ENCODE results near the gene LANCL2. TPM values are rescaled to one million over a fixed set of nuclear protein-coding genes. Genes with fewer than 3 reads are reported as not detected.

LANCL2 gene
- total and polyA plus RNA-seq, 9 of the 15 experiments (the other 6 are each of a cell fraction or from before 2014, with no cell fraction given), result 5.3 to 18.5 (median 13.5) TPM

- TF ChIP-seq HINFP (tag; conservative IDR thresholded peaks at IDR 0.05; ENCODE audit: low read depth), result no peak
- TF ChIP-seq ZKSCAN8 (CRISPR knock-in tag; IDR thresholded peaks at IDR 0.05), result no peak
- TF ChIP-seq KDM2B (CRISPR knock-in tag; IDR thresholded peaks at IDR 0.05), result no peak
- no peak for TF ChIP-seq DDX20 (tag; IDR thresholded peaks at IDR 0.05; ENCODE audit: low read depth)
- TF ChIP-seq PTBP1 (IDR thresholded peaks at IDR 0.05; ENCODE audit: low read depth, low read length), result no peak
- TF ChIP-seq ZKSCAN3 (CRISPR knock-in tag; IDR thresholded peaks at IDR 0.05), result no peak
- peak; percentile 35 for TF ChIP-seq MAFG (tag; conservative IDR thresholded peaks at IDR 0.05)
- TF ChIP-seq MTA3 (IDR thresholded peaks at IDR 0.05; ENCODE audit: borderline replicate concordance), result no peak
- no peak for TF ChIP-seq RBM34 (IDR thresholded peaks at IDR 0.05; ENCODE audit: borderline replicate concordance, insufficient read depth, low read length)
- no peak for TF ChIP-seq TCFL5 (CRISPR knock-in tag; conservative IDR thresholded peaks at IDR 0.05)
- no peak for TF ChIP-seq BRCA1 (IDR thresholded peaks at IDR 0.05)
- TF ChIP-seq BRCA1 (CRISPR knock-in tag; IDR thresholded peaks at IDR 0.05), result no peak
- TF ChIP-seq HDAC6 (IDR thresholded peaks at IDR 0.05; ENCODE audit: low read depth, low read length), result no peak
- TF ChIP-seq ZNF449 (CRISPR knock-in tag; IDR thresholded peaks at IDR 0.05), result no peak
- no peak for TF ChIP-seq SRSF7 (optimal IDR thresholded peaks at IDR 0.05; ENCODE audit: low read depth, low read length)
- TF ChIP-seq JUND (IDR thresholded peaks at IDR 0.05; ENCODE audit: borderline replicate concordance, low read depth, low read length), result no peak
- no peak for TF ChIP-seq JUND (tag; IDR thresholded peaks at IDR 0.05; ENCODE audit: borderline replicate concordance, low read depth, low read length)
- no peak for TF ChIP-seq TBL1XR1 (IDR thresholded peaks at IDR 0.05; ENCODE audit: low read length in 2 of 2)
- TF ChIP-seq ELF4 (CRISPR knock-in tag; IDR thresholded peaks at IDR 0.05), result no peak
- TF ChIP-seq KDM4B (IDR thresholded peaks at IDR 0.05; ENCODE audit: borderline replicate concordance in 2 of 2, low read depth in 1 of 2), result no peak
- no peak for TF ChIP-seq EZH2 (IDR thresholded peaks at IDR 0.05; ENCODE audit: borderline replicate concordance, low read depth, low read length)
- TF ChIP-seq GABPB2 (CRISPR knock-in tag; conservative IDR thresholded peaks at IDR 0.05), result no peak
- no peak for TF ChIP-seq ZNF263 (CRISPR knock-in tag; IDR thresholded peaks at IDR 0.05; ENCODE audit: borderline replicate concordance)
- peak; percentile 39; the same call in 1 of the 2 replicates for TF ChIP-seq MAFF (IDR thresholded peaks at IDR 0.05; ENCODE audit: low read length)
These were observed 73.1 kb downstream of the LANCL2 start (continued) for GRCh38 chr7:55438085-55438756.
